ENCODE data around the gene MRTFA.

- TF ChIP-seq E4F1 (CRISPR knock-in tag; IDR thresholded peaks at IDR 0.05; ENCODE audit: borderline replicate concordance) (no peak), POLR2AphosphoS5 (IDR thresholded peaks at IDR 0.05; ENCODE audit: control insufficient read depth, insufficient read depth, low read depth, low read length) (no peak), POLR2AphosphoS2 (IDR thresholded peaks at IDR 0.05; ENCODE audit: low read length) (no peak), CBX5 (IDR thresholded peaks at IDR 0.05; ENCODE audit: borderline replicate concordance, low read depth) (no peak), EP300 (IDR thresholded peaks at IDR 0.05; ENCODE audit: low read length) (no peak), NFIC (IDR thresholded peaks at IDR 0.05) (no peak), ZNF232 (CRISPR knock-in tag; IDR thresholded peaks at IDR 0.05) (no peak), RBFOX2 (IDR thresholded peaks at IDR 0.05; ENCODE audit: low read depth, low read length) (no peak), CTCF (IDR thresholded peaks at IDR 0.05 in 2 of 3, conservative IDR thresholded peaks at IDR 0.05 in 1 of 3; ENCODE audit: insufficient read depth in 2 of 3, low read depth in 1 of 3, low read length in 3 of 3) (no peak), ZNF140 (CRISPR knock-in tag; IDR thresholded peaks at IDR 0.05) (no peak), MCM3 (IDR thresholded peaks at IDR 0.05) (no peak)
Observed at GRCh38 chr22:40547729-40548143, 88.8 kb downstream of the MRTFA start.
